Common myeloid progenitor, CD34-positive (primary cell): ENCODE data around the gene GAREM1.

Experiments used
- CTCF ChIA-PET: fragments of 350-600 bp; sonication (Branson Sonifier 250); formaldehyde crosslinking; loops from one replicate; lab custom pipeline; 2021; ENCODE audit warnings: antibody characterized with exemption; lab: Charles Lee
- POLR2A ChIA-PET: fragments of 350-600 bp; sonication (Branson Sonifier 250); formaldehyde crosslinking; loops from one replicate; lab custom pipeline; 2021; ENCODE audit warnings: antibody characterized with exemption; lab: Charles Lee
- DNase-seq, 3 donors: peaks; one replicate each; pipeline versions ENCODE4 v3.0.0 to v3.0.0-alpha.2; 2013
- H3K27ac ChIP-seq, 2 experiments: 1 replicate in 1 of 2; 2 replicates in 1 of 2; pipeline ENCODE4 v1.7.0; 2013; ENCODE audit warnings: inconsistent platforms in 2 of 2, low read length in 2 of 2, mild to moderate bottlenecking in 2 of 2, low read depth in 1 of 2, moderate library complexity in 1 of 2; ENCODE audit not compliant: severe bottlenecking in 2 of 2, insufficient read depth in 1 of 2, poor library complexity in 1 of 2
- H3K27me3 ChIP-seq, 5 experiments: replicated peaks in 2 of 5; 1 replicate in 3 of 5; 2 replicates in 2 of 5; pipeline versions ENCODE4 v1.6.1 to v1.7.0; 2013; ENCODE audit warnings: low read length in 4 of 5, mild to moderate bottlenecking in 2 of 5, moderate library complexity in 2 of 5, inconsistent platforms in 1 of 5; ENCODE audit not compliant: insufficient read depth in 5 of 5, control insufficient read depth in 4 of 5
- H3K36me3 ChIP-seq, 4 experiments: 1 replicate in 2 of 4; 2 replicates in 2 of 4; pipeline versions ENCODE4 v1.6.1 to v1.7.0; 2013; ENCODE audit warnings: low read length in 3 of 4, control low read depth in 1 of 4, mild to moderate bottlenecking in 1 of 4; ENCODE audit not compliant: control insufficient read depth in 4 of 4, insufficient read depth in 4 of 4
- H3K4me1 ChIP-seq, 4 experiments: 1 replicate in 3 of 4; 2 replicates in 1 of 4; pipeline versions ENCODE4 v1.6.1 to v1.7.1; 2013; ENCODE audit warnings: low read length in 3 of 4, mild to moderate bottlenecking in 3 of 4, control low read depth in 1 of 4, inconsistent platforms in 1 of 4, moderate library complexity in 1 of 4; ENCODE audit not compliant: control insufficient read depth in 4 of 4, insufficient read depth in 4 of 4; ENCODE audit errors: control extremely low read depth in 1 of 4
- H3K4me3 ChIP-seq, 7 experiments: 1 replicate in 4 of 7; 2 replicates in 3 of 7; pipeline versions ENCODE4 v1.5.1 to v1.7.0; 2013; ENCODE audit warnings: mild to moderate bottlenecking in 7 of 7, low read length in 6 of 7, moderate library complexity in 6 of 7, inconsistent platforms in 2 of 7, low read depth in 2 of 7, control low read depth in 1 of 7; ENCODE audit not compliant: insufficient read depth in 4 of 7, control insufficient read depth in 1 of 7; ENCODE audit errors: extremely low read depth in 1 of 7
- H3K9me3 ChIP-seq, 5 experiments: 1 replicate in 4 of 5; 2 replicates in 1 of 5; pipeline versions ENCODE4 v1.6.1 to v1.7.1; 2013; ENCODE audit warnings: low read length in 4 of 5, mild to moderate bottlenecking in 2 of 5, inconsistent platforms in 1 of 5, low read depth in 1 of 5, moderate library complexity in 1 of 5; ENCODE audit not compliant: control insufficient read depth in 4 of 5, insufficient read depth in 2 of 5; ENCODE audit errors: control extremely low read depth in 1 of 5
- WGBS: methylation state at CpG from one replicate; pipeline ENCODE4 v1.1.5; 2013; ENCODE audit not compliant: insufficient coverage; 5-methylcytosine and 5-hydroxymethylcytosine counted together

Gene GAREM1

GRCh38 chr18:32280911-32281310 is 189.8 kb downstream of the GAREM1 start:
- no peaks in the 10 kb centered on the region for H3K9me3 ChIP-seq
- no peaks in the 10 kb centered on the region for H3K4me1 ChIP-seq
- ChIA-PET POLR2A (no interaction called here), CTCF (interaction anchor here (0.9 to 2.3 kb wide), 4 partner anchors 8 to 268 kb away, joined by 3 to 11 read pairs (median 4); no protein-coding TSS in a partner anchor)
- H3K27me3 ChIP-seq = peaks cover 0 to 5% (median 2%) of the 10 kb centered on the region in 5 experiments
- H3K27ac ChIP-seq = no peak overlapping the region
- no peaks in the 10 kb centered on the region for H3K36me3 ChIP-seq
- H3K4me3 ChIP-seq = no peak overlapping the region
- 88% methylated on average over 2 of the region's 4 CpGs for WGBS
- DNase-seq = no peak

DNA sequence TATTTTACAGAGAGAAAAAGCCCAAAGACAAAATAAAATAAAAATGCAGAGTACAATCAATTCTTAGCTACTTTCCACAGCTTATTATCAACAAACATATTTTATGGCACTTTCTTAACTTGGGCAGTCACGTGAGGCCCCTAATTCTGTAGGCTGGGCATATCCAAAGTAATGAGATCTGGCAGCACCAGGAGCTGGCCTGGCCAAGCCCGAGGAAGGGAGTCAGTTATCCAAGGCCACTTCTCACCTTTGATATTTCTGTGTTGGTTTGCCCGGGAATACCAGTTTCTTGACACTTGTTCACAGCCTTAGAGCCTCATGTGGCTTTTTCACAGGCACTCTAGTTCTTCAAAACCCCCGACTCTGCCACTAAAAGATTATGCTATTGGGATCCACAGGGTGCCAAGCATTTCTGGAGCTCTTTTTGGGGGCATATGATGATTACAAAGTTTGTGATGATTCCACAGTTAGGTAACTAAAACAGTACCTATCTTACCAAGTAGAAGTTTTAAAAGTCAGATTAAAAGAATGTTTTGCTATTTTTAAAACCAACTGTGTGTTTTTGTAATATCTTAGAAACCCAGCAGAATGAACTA is 190.4 kb downstream of the GAREM1 start:
- peaks cover 0 to 4% (median 2%) of the 10 kb centered on the region in 5 experiments for H3K27me3 ChIP-seq
- ChIA-PET POLR2A (no interaction called here), CTCF (interaction anchor here (0.7 to 2.3 kb wide), 6 partner anchors 9 to 268 kb away, joined by 3 to 11 read pairs (median 4); partner anchors contain the start of gene GAREM1)
- no peaks in the 10 kb centered on the region for H3K4me1 ChIP-seq
- no peak overlapping the region for H3K27ac ChIP-seq
- no peak for DNase-seq
- H3K4me3 ChIP-seq = no peak overlapping the region
- 91% methylated on average over 4 of the region's 4 CpGs for WGBS
- no peaks in the 10 kb centered on the region for H3K36me3 ChIP-seq
- H3K9me3 ChIP-seq = no peaks in the 10 kb centered on the region

DNA sequence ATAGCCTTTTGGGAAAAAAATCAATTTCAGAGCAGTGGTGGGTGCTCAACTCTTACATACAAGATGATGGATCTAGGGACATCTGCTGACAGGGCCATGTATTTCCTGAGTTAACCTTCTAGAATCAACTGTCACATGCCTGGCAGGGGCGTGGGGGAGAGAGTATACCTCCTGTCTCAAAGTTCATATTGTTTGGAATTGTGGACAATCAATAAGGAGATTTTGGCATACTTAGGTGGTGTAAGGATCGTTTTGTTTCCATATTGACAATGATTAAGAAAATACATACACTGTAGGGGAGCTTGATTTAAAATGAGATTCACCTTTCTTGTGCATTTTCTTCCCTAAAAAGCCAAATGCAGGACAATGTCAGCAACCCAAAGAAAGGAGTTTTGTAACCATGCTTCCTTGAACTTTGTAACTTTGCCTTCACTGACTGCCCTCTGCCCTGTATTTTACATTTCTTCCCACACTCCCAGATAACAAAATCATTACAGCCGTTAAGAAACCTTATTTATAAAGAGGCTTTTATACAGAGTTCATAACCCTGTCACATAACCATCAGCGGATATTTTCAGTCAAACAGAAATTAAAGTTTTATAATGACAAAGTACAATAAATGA is 192.4 kb downstream of the GAREM1 start:
- no peak overlapping the region for H3K27ac ChIP-seq
- CTCF ChIA-PET = interaction anchor here (0.8 to 3.2 kb wide), 5 partner anchors 9 to 193 kb away, joined by 3 to 16 read pairs (median 6); partner anchors contain the start of gene GAREM1

GRCh38 chr18:32277549-32277948 is 193.1 kb downstream of the GAREM1 start:
- DNase-seq = no peak
- POLR2A ChIA-PET = no interaction called here
- CTCF ChIA-PET = interaction anchor here (0.8 to 3.2 kb wide), 5 partner anchors 10 to 193 kb away, joined by 3 to 16 read pairs (median 4); partner anchors contain the start of gene GAREM1
- Histone ChIP-seq H3K36me3 (no peaks in the 10 kb centered on the region), H3K27me3 (peaks cover 0 to 4% (median 0%) of the 10 kb centered on the region in 5 experiments), H3K4me1 (no peaks in the 10 kb centered on the region), H3K27ac (no peak overlapping the region), H3K9me3 (no peaks in the 10 kb centered on the region), H3K4me3 (no peak overlapping the region)
- no CpG with 5 or more reads among the region's 2 CpGs for WGBS

More for the DNA sequence above, 192.4 kb downstream of the GAREM1 start:
- Histone ChIP-seq H3K4me1 (no peaks in the 10 kb centered on the region), H3K36me3 (no peaks in the 10 kb centered on the region), H3K9me3 (no peaks in the 10 kb centered on the region), H3K4me3 (no peak overlapping the region), H3K27me3 (peaks cover 0 to 4% (median 0%) of the 10 kb centered on the region in 5 experiments)
- POLR2A ChIA-PET = no interaction called here
- DNase-seq = no peak
- WGBS = no CpG with 5 or more reads among the region's 4 CpGs

- 96% methylated on average over 4 of the region's 4 CpGs for WGBS
- no peak for DNase-seq
- POLR2A ChIA-PET = no interaction called here
- Histone ChIP-seq H3K27ac (no peak overlapping the region), H3K4me3 (no peak overlapping the region), H3K4me1 (no peaks in the 10 kb centered on the region), H3K36me3 (no peaks in the 10 kb centered on the region), H3K27me3 (peaks cover 0 to 4% (median 0%) of the 10 kb centered on the region in 5 experiments), H3K9me3 (no peaks in the 10 kb centered on the region)
- CTCF ChIA-PET = interaction anchor here (1.0 to 3.2 kb wide), 4 partner anchors 13 to 194 kb away, joined by 3 to 16 read pairs (median 6); partner anchors contain the start of gene GAREM1
Measured at GRCh38 chr18:32276906-32277305, 193.8 kb downstream of the GAREM1 start.

DNA sequence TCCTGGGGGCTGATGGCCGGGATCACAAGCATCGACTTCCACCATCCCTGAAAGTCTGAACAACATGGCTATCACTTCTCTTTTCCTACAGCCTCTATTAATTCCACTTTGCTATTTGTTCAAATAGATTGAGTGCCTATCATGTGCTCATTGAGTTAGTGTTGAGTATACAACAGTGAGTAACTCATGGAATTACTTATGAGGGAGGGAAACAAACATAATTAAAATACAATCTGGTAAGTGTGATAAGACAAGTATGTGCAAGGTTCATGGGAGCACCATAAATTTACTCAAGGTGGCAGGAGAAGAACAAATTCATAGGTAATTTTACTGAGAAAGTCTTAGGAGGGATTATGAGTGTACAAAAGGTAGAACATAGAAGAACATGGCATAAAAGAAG is 194.4 kb downstream of the GAREM1 start:
- Histone ChIP-seq H3K4me3 (no peak overlapping the region), H3K4me1 (no peaks in the 10 kb centered on the region), H3K27ac (no peak overlapping the region), H3K36me3 (no peaks in the 10 kb centered on the region), H3K9me3 (no peaks in the 10 kb centered on the region), H3K27me3 (peaks cover 0 to 4% (median 0%) of the 10 kb centered on the region in 5 experiments)
- no CpG with 5 or more reads among the region's 2 CpGs for WGBS
- CTCF ChIA-PET = interaction anchor here (1.5 to 3.2 kb wide), 3 partner anchors 8 to 192 kb away, joined by 3 to 16 read pairs (median 3); no protein-coding TSS in a partner anchor
- no peak for DNase-seq
- POLR2A ChIA-PET = interaction anchor here (0.5 kb wide), 1 partner anchor 69 kb away, joined by 3 read pairs; no protein-coding TSS in a partner anchor

DNA sequence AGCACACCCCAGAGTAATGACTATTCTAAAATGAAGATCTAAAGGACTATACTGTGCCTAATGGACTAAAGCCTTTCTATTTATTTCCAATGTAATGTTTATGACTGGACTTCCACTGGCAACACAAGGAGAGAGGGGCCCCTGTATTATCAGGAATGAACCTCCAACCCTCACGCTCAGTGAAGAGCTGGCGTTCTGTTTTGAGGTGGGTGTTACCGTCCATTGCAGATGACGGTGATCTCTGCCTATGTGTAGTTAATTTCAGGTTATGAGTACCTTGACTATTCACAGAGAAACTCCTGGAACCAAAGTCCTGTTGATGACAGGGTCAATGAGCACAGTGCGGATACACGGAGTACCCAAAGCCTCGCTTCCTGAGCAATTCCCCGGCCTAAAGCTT is 195.5 kb downstream of the GAREM1 start:
- Histone ChIP-seq H3K4me3 (no peak overlapping the region), H3K27ac (no peak overlapping the region), H3K4me1 (no peaks in the 10 kb centered on the region), H3K9me3 (no peaks in the 10 kb centered on the region), H3K36me3 (no peaks in the 10 kb centered on the region), H3K27me3 (peaks cover 0 to 5% (median 0%) of the 10 kb centered on the region in 5 experiments)
- 98% methylated on average over 8 of the region's 8 CpGs for WGBS
- CTCF ChIA-PET = interaction anchor here (1.5 kb wide), 1 partner anchor 9 kb away, joined by 3 read pairs; no protein-coding TSS in a partner anchor
- no peak for DNase-seq
- POLR2A ChIA-PET = no interaction called here
